DMS153 treated with DMSO at 0.1 percent for 48 hours (cell line): Measurements from ENCODE around the gene AOPEP.
A peak's percentile ranks its signal among the peaks of the same experiment; 100 is the strongest.

ENCODE experiments used
- DNase-seq: peaks from one replicate; lab custom pipeline; 2025; ENCODE audit not compliant: unreplicated experiment; lab: John Stamatoyannopoulos, UW

AOPEP gene

GRCh38 chr9:94726495-94727191 is at the start of gene AOPEP:
Gene AOPEP, plus strand, starts transcription at chr9:94726699. Its CDS starts 33,085 bp downstream, at chr9:94759784.
- DNase-seq: peak; percentile 94

- DNase-seq: no peak
Measured at GRCh38 chr9:94677929-94678328, 48.6 kb upstream of the AOPEP start.

- no peak for DNase-seq
Measured at GRCh38 chr9:94679587-94679986, 46.9 kb upstream of the AOPEP start.

GRCh38 chr9:94680020-94680419 is 46.5 kb upstream of the AOPEP start:
- DNase-seq: no peak

- DNase-seq: no peak
Measured at GRCh38 chr9:94680621-94681020, 45.9 kb upstream of the AOPEP start.

GRCh38 chr9:94681508-94681907 is 45.0 kb upstream of the AOPEP start:
- DNase-seq: peak; percentile 57

GRCh38 chr9:94685359-94685758 is 41.1 kb upstream of the AOPEP start:
- DNase-seq: no peak

GRCh38 chr9:94687451-94687850 is 39.0 kb upstream of the AOPEP start:
- no peak for DNase-seq

GRCh38 chr9:94690344-94690743 is 36.2 kb upstream of the AOPEP start:
- no peak for DNase-seq

- DNase-seq: no peak
Measured at GRCh38 chr9:94692601-94693000, 33.9 kb upstream of the AOPEP start.

- no peak for DNase-seq
Measured at GRCh38 chr9:94693485-94694204, 32.9 kb upstream of the AOPEP start.

GRCh38 chr9:94696545-94696944 is 30.0 kb upstream of the AOPEP start:
- DNase-seq: no peak

- no peak for DNase-seq
Measured at GRCh38 chr9:94697972-94698581, 28.4 kb upstream of the AOPEP start.

- no peak for DNase-seq
Measured at GRCh38 chr9:94699715-94700373, 26.7 kb upstream of the AOPEP start.

GRCh38 chr9:94700445-94700844 is 26.1 kb upstream of the AOPEP start:
- no peak for DNase-seq

GRCh38 chr9:94703488-94704140 is 22.9 kb upstream of the AOPEP start:
- DNase-seq: no peak

- DNase-seq: no peak
Measured at GRCh38 chr9:94705162-94705702, 21.3 kb upstream of the AOPEP start.

GRCh38 chr9:94706922-94707321 is 19.6 kb upstream of the AOPEP start:
- DNase-seq: no peak

- no peak for DNase-seq
Measured at GRCh38 chr9:94713436-94714215, 12.9 kb upstream of the AOPEP start.

GRCh38 chr9:94714494-94714893 is 12.0 kb upstream of the AOPEP start:
- no peak for DNase-seq
